ENCODE data around the gene GRIK3. TPM values are rescaled to one million over a fixed set of nuclear protein-coding genes. Genes with fewer than 3 reads are reported as not detected.

GRIK3 gene
- total RNA-seq, 1 donor from 2014 or later = not detected

- DNase-seq (ENCODE audit: low read depth) = no peak
Observed at GRCh38 chr1:36857754-36858153, 176.6 kb downstream of the GRIK3 start.

- DNase-seq (ENCODE audit: low read depth) = no peak
Observed at GRCh38 chr1:36855699-36856494, 178.4 kb downstream of the GRIK3 start.

- DNase-seq (ENCODE audit: low read depth) = no peak
Observed at GRCh38 chr1:36853638-36854037, 180.7 kb downstream of the GRIK3 start.

GRCh38 chr1:36852586-36852985 is 181.7 kb downstream of the GRIK3 start:
- no peak for DNase-seq (ENCODE audit: low read depth)

GRCh38 chr1:36851595-36851994 is 182.7 kb downstream of the GRIK3 start:
- DNase-seq (ENCODE audit: low read depth) = no peak

- no peak for DNase-seq (ENCODE audit: low read depth)
Observed at GRCh38 chr1:36851087-36851486, 183.2 kb downstream of the GRIK3 start.

- DNase-seq (ENCODE audit: low read depth) = no peak
Observed at GRCh38 chr1:36849956-36850355, 184.4 kb downstream of the GRIK3 start.

GRCh38 chr1:36847761-36848160 is 186.6 kb downstream of the GRIK3 start:
- no peak for DNase-seq (ENCODE audit: low read depth)

GRCh38 chr1:36847186-36847585 is 187.1 kb downstream of the GRIK3 start:
- DNase-seq (ENCODE audit: low read depth) = no peak

- DNase-seq (ENCODE audit: low read depth) = no peak
Observed at GRCh38 chr1:36846357-36846756, 188.0 kb downstream of the GRIK3 start.

- no peak for DNase-seq (ENCODE audit: low read depth)
Observed at GRCh38 chr1:36845802-36846201, 188.5 kb downstream of the GRIK3 start.

- no peak for DNase-seq (ENCODE audit: low read depth)
Observed at GRCh38 chr1:36844917-36845316, 189.4 kb downstream of the GRIK3 start.

GRCh38 chr1:36843906-36844610 is 190.3 kb downstream of the GRIK3 start:
- no peak for DNase-seq (ENCODE audit: low read depth)

GRCh38 chr1:36843027-36843426 is 191.3 kb downstream of the GRIK3 start:
- DNase-seq (ENCODE audit: low read depth) = no peak

- DNase-seq (ENCODE audit: low read depth) = no peak
Observed at GRCh38 chr1:36842448-36842847, 191.9 kb downstream of the GRIK3 start.

- DNase-seq (ENCODE audit: low read depth) = no peak
Observed at GRCh38 chr1:36839485-36839884, 194.8 kb downstream of the GRIK3 start.

- no peak for DNase-seq (ENCODE audit: low read depth)
Observed at GRCh38 chr1:36838888-36839287, 195.4 kb downstream of the GRIK3 start.

- DNase-seq (ENCODE audit: low read depth) = no peak
Observed at GRCh38 chr1:36836916-36837315, 197.4 kb downstream of the GRIK3 start.

GRCh38 chr1:36836196-36836883 is 198.0 kb downstream of the GRIK3 start:
- no peak for DNase-seq (ENCODE audit: low read depth)

GRCh38 chr1:36835696-36836095 is 198.6 kb downstream of the GRIK3 start:
- no peak for DNase-seq (ENCODE audit: low read depth)

GRCh38 chr1:36835017-36835695 is 199.2 kb downstream of the GRIK3 start:
- DNase-seq (ENCODE audit: low read depth) = no peak

- no peak for DNase-seq (ENCODE audit: low read depth)
Observed at GRCh38 chr1:36834586-36834985, 199.7 kb downstream of the GRIK3 start.
